ENCODE results near the gene CYLD. TPM values are rescaled to one million over a fixed set of nuclear protein-coding genes. Genes with fewer than 3 reads are reported as not detected.

The CYLD gene
- total RNA-seq, 2 experiments from 2014 or later = 7.4 to 14.9 TPM

DNA sequence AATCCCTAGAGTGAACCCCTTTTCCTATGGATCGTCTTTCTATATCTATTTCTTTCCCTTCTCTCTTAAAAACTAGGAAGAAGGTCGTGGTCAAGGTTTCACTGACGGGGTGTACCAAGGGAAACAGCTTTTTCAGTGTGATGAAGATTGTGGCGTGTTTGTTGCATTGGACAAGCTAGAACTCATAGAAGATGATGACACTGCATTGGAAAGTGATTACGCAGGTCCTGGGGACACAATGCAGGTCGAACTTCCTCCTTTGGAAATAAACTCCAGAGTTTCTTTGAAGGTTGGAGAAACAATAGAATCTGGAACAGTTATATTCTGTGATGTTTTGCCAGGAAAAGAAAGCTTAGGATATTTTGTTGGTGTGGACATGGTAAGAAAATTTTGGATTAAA lies 9.6 kb downstream of the CYLD start:
- DNase-seq (ENCODE audit: low spot score) = no peak
- POLR2A ChIA-PET = no interaction called here
- CTCF ChIA-PET (ENCODE audit: unreplicated experiment) = interaction anchor here (0.5 kb wide), 1 partner anchor 15 kb away, joined by 3 read pairs; no protein-coding TSS in a partner anchor
- Histone ChIP-seq H4K20me1 (ENCODE audit: insufficient read depth, low read length) (no peaks in the 10 kb centered on the region), H3K79me2 (ENCODE audit: insufficient read depth, low read depth, low read length) (no peaks in the 10 kb centered on the region), H3K9me3 (ENCODE audit: low read length) (no peaks in the 10 kb centered on the region), H2AFZ (ENCODE audit: low read length) (no peak overlapping the region), H3K4me2 (ENCODE audit: low read length) (no peak overlapping the region), H3K27ac (ENCODE audit: low read depth, low read length, poor library complexity, severe bottlenecking) (no peak overlapping the region), H3K4me3 (ENCODE audit: low read depth, low read length, poor library complexity, severe bottlenecking) (no peak overlapping the region), H3K9me2 (ENCODE audit: insufficient read depth, low read length) (no peaks in the 10 kb centered on the region), H3K4me1 (ENCODE audit: insufficient read depth, low read length, poor library complexity, severe bottlenecking) (no peaks in the 10 kb centered on the region), H3K36me3 (ENCODE audit: insufficient read depth, low read length) (peaks cover 5% of the 10 kb centered on the region; the same call in 1 of the 2 replicates)
- no peak for TF ChIP-seq EZH2phosphoT487 (IDR thresholded peaks at IDR 0.05; ENCODE audit: borderline replicate concordance, low read depth, low read length)
- TF ChIP-seq, protein P1, sequence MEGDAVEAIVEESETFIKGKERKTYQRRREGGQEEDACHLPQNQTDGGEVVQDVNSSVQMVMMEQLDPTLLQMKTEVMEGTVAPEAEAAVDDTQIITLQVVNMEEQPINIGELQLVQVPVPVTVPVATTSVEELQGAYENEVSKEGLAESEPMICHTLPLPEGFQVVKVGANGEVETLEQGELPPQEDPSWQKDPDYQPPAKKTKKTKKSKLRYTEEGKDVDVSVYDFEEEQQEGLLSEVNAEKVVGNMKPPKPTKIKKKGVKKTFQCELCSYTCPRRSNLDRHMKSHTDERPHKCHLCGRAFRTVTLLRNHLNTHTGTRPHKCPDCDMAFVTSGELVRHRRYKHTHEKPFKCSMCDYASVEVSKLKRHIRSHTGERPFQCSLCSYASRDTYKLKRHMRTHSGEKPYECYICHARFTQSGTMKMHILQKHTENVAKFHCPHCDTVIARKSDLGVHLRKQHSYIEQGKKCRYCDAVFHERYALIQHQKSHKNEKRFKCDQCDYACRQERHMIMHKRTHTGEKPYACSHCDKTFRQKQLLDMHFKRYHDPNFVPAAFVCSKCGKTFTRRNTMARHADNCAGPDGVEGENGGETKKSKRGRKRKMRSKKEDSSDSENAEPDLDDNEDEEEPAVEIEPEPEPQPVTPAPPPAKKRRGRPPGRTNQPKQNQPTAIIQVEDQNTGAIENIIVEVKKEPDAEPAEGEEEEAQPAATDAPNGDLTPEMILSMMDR (conservative IDR thresholded peaks at IDR 0.05; ENCODE audit: low read length) = no peak
- no TSS peak for BruUV-seq (replicated peaks)
- intact Hi-C loops (cut with micrococcal nuclease; ENCODE audit: unreplicated experiment) = no loop called here

DNA sequence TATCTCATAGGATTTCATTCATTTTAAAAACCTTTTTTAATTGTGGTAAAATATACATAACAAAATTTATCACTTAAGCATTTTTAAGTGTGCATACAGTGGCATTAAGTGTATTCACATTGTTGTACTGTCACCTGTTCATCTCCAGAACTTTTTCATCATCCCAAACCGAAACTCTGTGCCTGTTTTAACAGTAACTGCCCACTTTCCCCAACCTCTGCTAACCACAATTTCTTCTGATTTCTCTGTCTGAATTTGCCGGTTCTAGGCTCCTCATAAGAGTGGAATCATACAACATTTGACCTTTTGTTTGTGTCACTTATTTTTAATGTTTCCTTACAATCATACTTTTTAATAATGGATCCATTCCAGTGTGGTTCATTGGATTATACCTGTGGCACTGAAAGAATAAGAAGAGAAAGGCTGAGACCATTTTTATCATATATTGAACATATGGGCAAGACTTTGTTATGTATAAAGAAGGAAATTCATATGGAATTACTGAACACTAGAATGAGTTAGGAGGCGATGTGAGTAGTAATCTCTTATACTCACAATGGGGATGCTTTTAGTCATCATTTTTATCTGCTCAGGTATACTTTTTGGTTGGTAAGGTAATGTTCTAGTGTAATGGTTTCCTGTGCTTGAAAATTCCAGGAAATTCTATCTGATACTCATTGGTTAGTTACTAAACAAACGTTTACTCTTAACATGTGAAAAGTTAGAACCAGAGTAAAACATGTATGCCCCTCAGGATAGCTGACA lies 10.8 kb downstream of the CYLD start:
- BruUV-seq (replicated peaks) = no TSS peak
- no peaks in the 10 kb centered on the region for H3K4me1 ChIP-seq (ENCODE audit: insufficient read depth, low read length, poor library complexity, severe bottlenecking)
- no peak overlapping the region for H3K27ac ChIP-seq (ENCODE audit: low read depth, low read length, poor library complexity, severe bottlenecking)
- TF ChIP-seq EZH2phosphoT487 (IDR thresholded peaks at IDR 0.05; ENCODE audit: borderline replicate concordance, low read depth, low read length) = no peak
- TF ChIP-seq, protein P1 (conservative IDR thresholded peaks at IDR 0.05; ENCODE audit: low read length) = no peak
- no peaks in the 10 kb centered on the region for H4K20me1 ChIP-seq (ENCODE audit: insufficient read depth, low read length)
- no peak overlapping the region for H2AFZ ChIP-seq (ENCODE audit: low read length)
- intact Hi-C loops (cut with micrococcal nuclease; ENCODE audit: unreplicated experiment) = no loop called here
- H3K4me2 ChIP-seq (ENCODE audit: low read length) = no peak overlapping the region
- no peak overlapping the region for H3K4me3 ChIP-seq (ENCODE audit: low read depth, low read length, poor library complexity, severe bottlenecking)
- H3K9me2 ChIP-seq (ENCODE audit: insufficient read depth, low read length) = no peaks in the 10 kb centered on the region
- no peaks in the 10 kb centered on the region for H3K79me2 ChIP-seq (ENCODE audit: insufficient read depth, low read depth, low read length)
- DNase-seq (ENCODE audit: low spot score) = no peak
- H3K36me3 ChIP-seq (ENCODE audit: insufficient read depth, low read length) = peaks cover 5% of the 10 kb centered on the region; the same call in 1 of the 2 replicates
- no peaks in the 10 kb centered on the region for H3K9me3 ChIP-seq (ENCODE audit: low read length)
- POLR2A ChIA-PET = no interaction called here
- CTCF ChIA-PET (ENCODE audit: unreplicated experiment) = no interaction called here

DNA sequence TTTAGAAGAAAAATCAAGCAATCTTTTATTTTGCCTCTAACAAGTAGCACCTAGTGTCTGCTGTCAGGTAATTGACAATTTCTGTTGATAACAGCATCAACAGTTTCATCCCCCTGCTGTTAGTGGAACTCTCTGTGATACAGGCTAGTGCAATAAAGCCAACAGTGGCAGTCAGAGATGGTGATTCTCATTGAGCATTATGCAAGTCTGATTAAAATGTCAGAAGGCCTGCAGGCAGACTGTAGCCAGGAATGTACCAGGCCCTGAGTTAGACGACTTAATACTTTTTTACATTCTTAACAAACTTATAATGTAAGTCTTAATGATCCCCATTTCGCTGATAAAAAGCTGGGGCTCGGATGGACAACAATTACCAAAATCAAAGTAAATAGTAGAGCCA lies 14.6 kb downstream of the CYLD start:
- CTCF ChIA-PET (ENCODE audit: unreplicated experiment) = interaction anchor here (0.6 kb wide), 1 partner anchor 15 kb away, joined by 3 read pairs; the partner anchor contains the start of gene CYLD
- POLR2A ChIA-PET = interaction anchor here (1.1 kb wide), 1 partner anchor 17 kb away, joined by 4 read pairs; no protein-coding TSS in a partner anchor
- H3K4me3 ChIP-seq (ENCODE audit: low read depth, low read length, poor library complexity, severe bottlenecking) = no peak overlapping the region
- no peak for DNase-seq (ENCODE audit: low spot score)
- H3K9me3 ChIP-seq (ENCODE audit: low read length) = no peaks in the 10 kb centered on the region
- TF ChIP-seq EZH2phosphoT487 (IDR thresholded peaks at IDR 0.05; ENCODE audit: borderline replicate concordance, low read depth, low read length) = no peak
- TF ChIP-seq, protein P1 (conservative IDR thresholded peaks at IDR 0.05; ENCODE audit: low read length) = no peak
- H2AFZ ChIP-seq (ENCODE audit: low read length) = no peak overlapping the region
- no peaks in the 10 kb centered on the region for H3K79me2 ChIP-seq (ENCODE audit: insufficient read depth, low read depth, low read length)
- peaks cover 5% of the 10 kb centered on the region; the same call in 1 of the 2 replicates for H3K36me3 ChIP-seq (ENCODE audit: insufficient read depth, low read length)
- no peaks in the 10 kb centered on the region for H3K9me2 ChIP-seq (ENCODE audit: insufficient read depth, low read length)
- H4K20me1 ChIP-seq (ENCODE audit: insufficient read depth, low read length) = no peaks in the 10 kb centered on the region
- no peak overlapping the region for H3K27ac ChIP-seq (ENCODE audit: low read depth, low read length, poor library complexity, severe bottlenecking)
- no peak overlapping the region for H3K4me2 ChIP-seq (ENCODE audit: low read length)
- BruUV-seq (replicated peaks) = no TSS peak
- no peaks in the 10 kb centered on the region for H3K4me1 ChIP-seq (ENCODE audit: insufficient read depth, low read length, poor library complexity, severe bottlenecking)
- intact Hi-C loops (cut with micrococcal nuclease; ENCODE audit: unreplicated experiment) = no loop called here
